H1 (cell line): Measurements from ENCODE around the gene OR5D18. TPM values are rescaled to one million over a fixed set of nuclear protein-coding genes. Genes with fewer than 3 reads are reported as not detected.

Experiments
- ASH2L ChIP-seq: fragments of 200-600, 300-600 bp; sonication (generic); IDR thresholded peaks from one replicate; pipeline ENCODE4 v1.7.1; 2017; ENCODE audit warnings: low read length
- CHD7 ChIP-seq: fragments of 300-600 bp; sonication (generic); IDR thresholded peaks from 2 replicates; pipeline ENCODE4 v1.7.1; 2012; ENCODE audit warnings: low read length, moderate library complexity, mild to moderate bottlenecking, inconsistent platforms; ENCODE audit not compliant: insufficient replicate concordance
- CTCF ChIP-seq, 3 experiments: IDR thresholded peaks; 1 replicate in 2 of 3; 2 replicates in 1 of 3; pipeline versions ENCODE4 v1.5.1 to v1.6.1; 2011; ENCODE audit warnings: low read length in 3 of 3, mild to moderate bottlenecking in 3 of 3, inconsistent platforms in 2 of 3, low read depth in 1 of 3, moderate library complexity in 1 of 3; ENCODE audit not compliant: insufficient read depth in 1 of 3; ENCODE audit errors: control extremely low read depth in 1 of 3
- FOSL1 ChIP-seq: IDR thresholded peaks from 2 replicates; pipeline ENCODE4 v1.6.1; 2011; ENCODE audit warnings: mild to moderate bottlenecking, low read depth, low read length, moderate library complexity; ENCODE audit not compliant: insufficient read depth
- GABPA ChIP-seq: IDR thresholded peaks from 2 replicates; pipeline ENCODE4 v1.6.1; 2011; ENCODE audit warnings: mild to moderate bottlenecking, low read length, moderate library complexity, borderline replicate concordance; ENCODE audit not compliant: insufficient read depth
- GTF2F1 ChIP-seq: IDR thresholded peaks from 2 replicates; pipeline ENCODE4 v1.6.1; 2012; ENCODE audit warnings: low read depth, low read length, improper control_type of control experiment, borderline replicate concordance
- POU5F1 ChIP-seq: IDR thresholded peaks from 2 replicates; pipeline ENCODE4 v1.6.1; 2011; ENCODE audit warnings: low read depth, mild to moderate bottlenecking, low read length, moderate library complexity
- TAF7 ChIP-seq: optimal IDR thresholded peaks from 2 replicates; pipeline ENCODE3; 2011; ENCODE audit warnings: low read depth, mild to moderate bottlenecking, inconsistent platforms, low read length, moderate library complexity, borderline replicate concordance
- TBP ChIP-seq: IDR thresholded peaks from 2 replicates; pipeline ENCODE4 v1.6.1; 2011; ENCODE audit warnings: low read depth, low read length, improper control_type of control experiment
- polyA plus RNA-seq, 7 experiments: library from polyadenylated mRNA; depleted of rRNA in 3 of 7; stranded (reverse) in 5 of 7; unstranded in 2 of 7; fragments of >200 nt in 5 of 7; fragments of 200-250 nt in 2 of 7; gene quantifications; 1 replicate in 5 of 7; 2 replicates in 1 of 7; 4 replicates in 1 of 7; pipeline versions ENCODE4 v1.2.1 to v1.2.3, GENCODE V29; 2011 to 2013; ENCODE audit warnings: missing spikeins in 2 of 7, mixed read lengths in 2 of 7
- total RNA-seq: library from RNA; stranded (reverse); fragmentation: NEBNext Ultra II Directional; extraction: Animal tissue kit (Norgen Biotek cat#: 25700); gene quantifications from 2 replicates; pipeline ENCODE4 v1.2.1, GENCODE V29; 2021

Gene OR5D18
- total and polyA plus RNA-seq, 2 of the 8 experiments (the other 6 are each of a cell fraction or from before 2014, with no cell fraction given): not detected

DNA sequence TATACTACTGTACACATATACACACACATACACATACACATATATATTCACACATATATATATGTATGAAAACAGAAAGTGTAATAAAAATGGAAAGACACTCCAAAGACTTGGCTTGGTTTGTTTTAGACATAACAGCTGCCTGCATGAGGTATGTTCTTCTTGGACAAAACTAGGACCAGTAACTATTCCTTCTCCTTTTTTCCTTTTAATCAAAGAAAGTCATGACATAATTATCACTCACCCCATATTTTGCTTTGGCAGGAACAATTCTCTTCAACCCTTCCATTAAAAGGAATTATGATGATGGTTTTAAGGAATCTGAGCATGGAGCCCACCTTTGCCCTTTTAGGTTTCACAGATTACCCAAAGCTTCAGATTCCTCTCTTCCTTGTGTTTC lies 24.2 kb upstream of the OR5D18 start, which contains the start of gene OR5D14 (continued):
- TF ChIP-seq CHD7: no peak
- no peak for TF ChIP-seq TBP
- no peak for TF ChIP-seq FOSL1
- no peak for TF ChIP-seq CTCF (IDR thresholded peaks at IDR 0.05; ENCODE audit: control extremely low read depth in 1 of 3, insufficient read depth in 1 of 3, low read depth in 1 of 3, low read length in 3 of 3)
- no peak for TF ChIP-seq GABPA
- TF ChIP-seq POU5F1: no peak
- TF ChIP-seq GTF2F1: no peak
- TF ChIP-seq ASH2L: no peak
- TF ChIP-seq TAF7: no peak
